Chondrocyte (in vitro differentiated cells): ENCODE results near the gene ARHGAP22. TPM values are rescaled to one million over a fixed set of nuclear protein-coding genes. Genes with fewer than 3 reads are reported as not detected.

Source experiments
- DNase-seq: peaks from one replicate; pipeline ENCODE4 v3.0.0; 2021; ENCODE audit warnings: mixed read lengths, low spot score
- H3K27ac Mint-ChIP-seq: one replicate; pipeline ENCODE4 v1.8.0; 2021; ENCODE audit warnings: mild to moderate bottlenecking, moderate library complexity, mixed read lengths; ENCODE audit not compliant: unreplicated experiment
- H3K27me3 Mint-ChIP-seq: 2 replicates; pipeline ENCODE4 v1.8.0; 2021; ENCODE audit warnings: low read depth, mixed read lengths
- H3K36me3 Mint-ChIP-seq: 2 replicates; pipeline ENCODE4 v1.8.0; 2021; ENCODE audit warnings: low read depth, mixed read lengths
- H3K4me1 Mint-ChIP-seq: 2 replicates; pipeline ENCODE4 v1.8.0; 2021; ENCODE audit warnings: low read depth, mild to moderate bottlenecking, mixed read lengths
- H3K4me3 Mint-ChIP-seq: one replicate; pipeline ENCODE4 v1.8.0; 2021; ENCODE audit warnings: mild to moderate bottlenecking, moderate library complexity, mixed read lengths; ENCODE audit not compliant: unreplicated experiment
- H3K9me3 Mint-ChIP-seq: 2 replicates; pipeline ENCODE4 v1.8.0; 2021; ENCODE audit warnings: low read depth, mixed read lengths
- CTCF ChIP-seq: fragments of 200-600 bp; sonication (generic); IDR thresholded peaks from 2 replicates; pipeline ENCODE4 v1.5.0; 2021; ENCODE audit warnings: antibody characterized with exemption, mild to moderate bottlenecking, moderate library complexity
- total RNA-seq: library from RNA; stranded (reverse); gene quantifications from 3 replicates; pipeline ENCODE4 v1.2.1, GENCODE V29; 2021

The ARHGAP22 gene
- total RNA-seq, 1 donor from 2014 or later = 8.8 TPM

DNA sequence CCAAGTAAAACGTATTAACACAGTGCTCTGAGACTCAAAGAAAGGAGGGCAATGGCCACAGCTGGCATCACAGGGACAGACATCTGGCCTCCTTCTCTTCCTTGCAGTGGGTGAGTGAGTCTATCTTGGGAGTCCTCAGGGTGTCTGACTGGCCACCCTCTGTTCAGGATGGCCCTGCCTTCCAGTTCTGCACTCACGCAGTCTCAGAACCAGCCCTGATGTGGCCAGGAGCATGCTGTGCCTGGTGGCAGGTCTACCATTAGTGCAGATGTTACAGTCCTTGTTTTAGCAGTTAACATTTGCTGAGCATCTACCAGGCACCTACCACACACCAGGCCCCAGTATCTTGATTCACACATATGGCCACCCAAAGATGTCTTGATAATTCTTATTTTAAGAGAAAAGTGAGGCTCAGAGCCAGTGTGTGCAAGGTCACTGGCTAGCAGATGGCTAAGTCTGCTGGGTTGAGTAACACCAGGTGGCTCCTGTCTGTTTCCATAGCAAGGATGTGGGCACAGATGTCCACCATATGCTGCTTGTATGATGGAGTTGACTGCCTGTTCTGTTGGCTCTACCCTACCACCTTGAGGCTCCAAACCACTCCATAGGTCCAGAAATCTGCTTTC, 23.2 kb upstream of the ARHGAP22 start:
- no peaks in the 10 kb centered on the region for H3K36me3 Mint-ChIP-seq
- no peaks in the 10 kb centered on the region for H3K27me3 Mint-ChIP-seq
- H3K27ac Mint-ChIP-seq = no peak overlapping the region
- no peak overlapping the region for H3K4me3 Mint-ChIP-seq
- peaks cover 5% of the 10 kb centered on the region for H3K9me3 Mint-ChIP-seq
- TF ChIP-seq CTCF = no peak
- DNase-seq = no peak
- H3K4me1 Mint-ChIP-seq = peaks cover 22% of the 10 kb centered on the region

- Mint-ChIP-seq H3K36me3 (no peaks in the 10 kb centered on the region), H3K9me3 (peaks cover 5% of the 10 kb centered on the region), H3K27me3 (no peaks in the 10 kb centered on the region), H3K4me1 (peaks cover 14% of the 10 kb centered on the region), H3K27ac (no peak overlapping the region), H3K4me3 (no peak overlapping the region)
- no peak for DNase-seq
- TF ChIP-seq CTCF = no peak
Measured at GRCh38 chr10:48626986-48627731, 22.3 kb upstream of the ARHGAP22 start.

DNA sequence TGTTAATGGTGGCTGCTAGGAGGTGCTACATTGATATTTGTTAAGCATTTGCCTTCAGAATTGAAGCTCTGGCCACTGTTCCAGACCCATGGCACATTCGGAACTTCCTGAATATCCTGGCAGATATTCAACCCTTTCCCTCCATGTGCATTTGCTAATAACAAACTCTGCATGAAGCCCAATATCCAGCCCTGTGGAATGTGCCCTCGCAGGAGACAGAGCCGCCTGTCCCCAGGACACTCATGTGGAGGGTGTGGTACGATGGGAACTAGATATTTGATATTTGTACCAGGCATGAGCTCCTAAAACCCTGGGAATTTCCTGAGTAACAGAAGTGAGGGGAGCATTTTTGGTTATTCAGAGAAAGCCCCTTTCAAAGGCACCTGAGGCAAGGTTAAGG, 21.6 kb upstream of the ARHGAP22 start:
- no peak for DNase-seq
- Mint-ChIP-seq H3K27me3 (no peaks in the 10 kb centered on the region), H3K4me1 (peaks cover 7% of the 10 kb centered on the region), H3K9me3 (peaks cover 9% of the 10 kb centered on the region), H3K36me3 (no peaks in the 10 kb centered on the region), H3K27ac (no peak overlapping the region), H3K4me3 (no peak overlapping the region)
- TF ChIP-seq CTCF = no peak

- Mint-ChIP-seq H3K36me3 (no peaks in the 10 kb centered on the region), H3K9me3 (peaks cover 9% of the 10 kb centered on the region), H3K27me3 (no peaks in the 10 kb centered on the region), H3K4me1 (peaks cover 7% of the 10 kb centered on the region), H3K4me3 (no peak overlapping the region), H3K27ac (no peak overlapping the region)
- no peak for TF ChIP-seq CTCF
- DNase-seq = no peak
Measured at GRCh38 chr10:48625826-48626134, 20.9 kb upstream of the ARHGAP22 start.

- Mint-ChIP-seq H3K27ac (no peak overlapping the region), H3K9me3 (peaks cover 4% of the 10 kb centered on the region), H3K27me3 (no peaks in the 10 kb centered on the region), H3K4me3 (no peak overlapping the region), H3K36me3 (no peaks in the 10 kb centered on the region), H3K4me1 (peaks cover 7% of the 10 kb centered on the region)
- TF ChIP-seq CTCF = no peak
- no peak for DNase-seq
Measured at GRCh38 chr10:48623607-48624132, 18.8 kb upstream of the ARHGAP22 start.
